ENCODE results near the gene ENPP6.

DNA sequence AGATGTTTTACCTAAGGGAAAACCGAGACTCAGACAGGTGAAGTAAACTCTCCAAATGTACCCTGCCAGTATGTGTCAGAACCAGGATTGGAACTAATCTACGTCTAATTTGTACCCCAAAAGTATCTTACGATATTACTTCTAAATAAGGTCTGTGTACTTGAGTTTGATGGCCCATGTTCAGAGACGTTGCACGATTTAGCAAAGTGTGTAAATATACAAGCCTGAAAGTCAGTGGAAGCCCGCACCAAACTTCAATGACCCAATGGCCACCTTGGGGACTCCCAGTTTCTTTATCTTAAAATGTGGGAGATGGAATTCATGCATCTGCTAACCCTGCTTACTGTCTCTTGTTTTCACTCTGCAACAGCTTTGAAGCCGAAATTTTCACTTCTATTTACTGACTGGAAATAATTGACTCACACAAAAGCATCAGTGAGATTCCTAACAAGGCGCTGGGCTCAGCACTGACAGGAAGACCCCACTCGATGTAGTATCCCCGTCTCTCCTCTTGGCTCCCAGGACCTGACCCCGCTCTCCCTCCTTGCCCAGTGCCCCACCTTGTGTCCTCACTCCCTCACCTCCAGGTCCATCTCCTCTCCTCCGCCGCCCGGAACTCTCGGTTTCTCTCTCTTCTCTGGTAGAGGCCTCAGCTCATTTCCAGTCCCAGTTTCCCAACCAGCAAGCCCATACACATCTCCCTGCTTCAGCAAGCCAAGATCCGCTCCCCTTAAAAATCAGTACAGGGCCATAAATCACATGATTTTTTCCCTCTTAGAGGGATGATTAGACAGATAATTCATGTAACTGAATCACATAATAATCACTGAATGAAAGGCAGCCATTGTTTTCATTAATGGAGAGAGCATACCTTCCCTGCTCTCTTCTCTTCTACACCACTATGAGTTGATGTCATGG is 42.8 kb downstream of the ENPP6 start:
- TF ChIP-seq POLR2A (IDR thresholded peaks at IDR 0.05), result no peak
- TF ChIP-seq, protein P1, sequence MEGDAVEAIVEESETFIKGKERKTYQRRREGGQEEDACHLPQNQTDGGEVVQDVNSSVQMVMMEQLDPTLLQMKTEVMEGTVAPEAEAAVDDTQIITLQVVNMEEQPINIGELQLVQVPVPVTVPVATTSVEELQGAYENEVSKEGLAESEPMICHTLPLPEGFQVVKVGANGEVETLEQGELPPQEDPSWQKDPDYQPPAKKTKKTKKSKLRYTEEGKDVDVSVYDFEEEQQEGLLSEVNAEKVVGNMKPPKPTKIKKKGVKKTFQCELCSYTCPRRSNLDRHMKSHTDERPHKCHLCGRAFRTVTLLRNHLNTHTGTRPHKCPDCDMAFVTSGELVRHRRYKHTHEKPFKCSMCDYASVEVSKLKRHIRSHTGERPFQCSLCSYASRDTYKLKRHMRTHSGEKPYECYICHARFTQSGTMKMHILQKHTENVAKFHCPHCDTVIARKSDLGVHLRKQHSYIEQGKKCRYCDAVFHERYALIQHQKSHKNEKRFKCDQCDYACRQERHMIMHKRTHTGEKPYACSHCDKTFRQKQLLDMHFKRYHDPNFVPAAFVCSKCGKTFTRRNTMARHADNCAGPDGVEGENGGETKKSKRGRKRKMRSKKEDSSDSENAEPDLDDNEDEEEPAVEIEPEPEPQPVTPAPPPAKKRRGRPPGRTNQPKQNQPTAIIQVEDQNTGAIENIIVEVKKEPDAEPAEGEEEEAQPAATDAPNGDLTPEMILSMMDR (IDR thresholded peaks at IDR 0.05 in 4 of 5, conservative IDR thresholded peaks at IDR 0.05 in 1 of 5), result no peak
